Gastrocnemius medialis (tissue), 4 donors: ENCODE results near the gene ASB5.

Source experiments
- POLR2A ChIP-seq, 2 donors: fragments of 450-650 bp; IDR thresholded peaks; one replicate each; pipeline ENCODE4 v1.6.1; 2017; ENCODE audit warnings: antibody characterized with exemption in 2 of 2, mild to moderate bottlenecking in 2 of 2, moderate library complexity in 2 of 2
- TF ChIP-seq, protein P1 (sequence below), 5 experiments: fragments of 450-650 bp in 3 of 5; fragments of 200-600 bp in 2 of 5; sonication (generic) in 2 of 5; IDR thresholded peaks in 4 of 5; conservative IDR thresholded peaks in 1 of 5; 1 replicate in 4 of 5; 2 replicates in 1 of 5; pipeline ENCODE4 v1.5.1; 2016 to 2019; ENCODE audit warnings: antibody characterized with exemption in 5 of 5, mild to moderate bottlenecking in 3 of 5, moderate library complexity in 3 of 5

DNA sequence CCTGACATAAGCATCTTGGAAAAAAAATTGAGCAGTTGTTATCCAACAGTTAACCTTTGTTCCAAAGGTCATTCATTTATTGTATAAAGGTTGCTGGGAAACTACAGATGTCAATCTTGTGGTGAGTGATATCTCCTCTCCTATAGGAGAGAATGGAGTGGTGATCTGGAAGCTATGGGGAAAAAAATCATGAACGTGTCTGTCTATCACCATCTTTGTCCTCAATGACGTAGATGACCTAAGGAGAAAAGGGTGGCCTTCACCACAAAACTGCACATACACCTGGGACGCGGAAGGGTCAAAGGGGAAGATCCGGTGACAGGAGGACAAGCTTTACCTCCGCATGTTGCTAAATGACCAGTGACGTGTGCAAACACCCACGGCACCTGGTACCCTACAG, 27.3 kb downstream of the ASB5 start:
- TF ChIP-seq, protein P1, sequence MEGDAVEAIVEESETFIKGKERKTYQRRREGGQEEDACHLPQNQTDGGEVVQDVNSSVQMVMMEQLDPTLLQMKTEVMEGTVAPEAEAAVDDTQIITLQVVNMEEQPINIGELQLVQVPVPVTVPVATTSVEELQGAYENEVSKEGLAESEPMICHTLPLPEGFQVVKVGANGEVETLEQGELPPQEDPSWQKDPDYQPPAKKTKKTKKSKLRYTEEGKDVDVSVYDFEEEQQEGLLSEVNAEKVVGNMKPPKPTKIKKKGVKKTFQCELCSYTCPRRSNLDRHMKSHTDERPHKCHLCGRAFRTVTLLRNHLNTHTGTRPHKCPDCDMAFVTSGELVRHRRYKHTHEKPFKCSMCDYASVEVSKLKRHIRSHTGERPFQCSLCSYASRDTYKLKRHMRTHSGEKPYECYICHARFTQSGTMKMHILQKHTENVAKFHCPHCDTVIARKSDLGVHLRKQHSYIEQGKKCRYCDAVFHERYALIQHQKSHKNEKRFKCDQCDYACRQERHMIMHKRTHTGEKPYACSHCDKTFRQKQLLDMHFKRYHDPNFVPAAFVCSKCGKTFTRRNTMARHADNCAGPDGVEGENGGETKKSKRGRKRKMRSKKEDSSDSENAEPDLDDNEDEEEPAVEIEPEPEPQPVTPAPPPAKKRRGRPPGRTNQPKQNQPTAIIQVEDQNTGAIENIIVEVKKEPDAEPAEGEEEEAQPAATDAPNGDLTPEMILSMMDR (IDR thresholded peaks at IDR 0.05 in 4 of 5, conservative IDR thresholded peaks at IDR 0.05 in 1 of 5): no peak
- no peak for TF ChIP-seq POLR2A (IDR thresholded peaks at IDR 0.05)
